HCT116 (cell line): ENCODE measurements around the gene COL28A1. TPM values are rescaled to one million over a fixed set of nuclear protein-coding genes. Genes with fewer than 3 reads are reported as not detected.

ENCODE experiments used
- ATAC-seq: fragments of 200-7000 bp; cut with Tn5 transposase; 2 replicates; pipeline ENCODE4 v1.9.1; 2020; ENCODE audit warnings: mild to moderate bottlenecking, moderate library complexity
- BruUV-seq: library from RNA; stranded (reverse); fragments of 400-500 nt; replicated peaks from 2 replicates; lab custom pipeline; 2021; lab: Mats Ljungman, UMichigan
- CTCF ChIA-PET: fragments of 300-600 bp; sonication (Branson Sonifier 250); formaldehyde crosslinking; loops from one replicate; lab custom pipeline; 2021; ENCODE audit warnings: antibody characterized with exemption; lab: Charles Lee
- POLR2A ChIA-PET: fragments of 300-600, 350-600 bp; sonication (Branson Sonifier 250); formaldehyde crosslinking; loops from one replicate; lab custom pipeline; 2021; ENCODE audit warnings: antibody characterized with exemption; lab: Charles Lee
- RAD21 ChIA-PET, 2 experiments: fragments of 300-600 bp; sonication (Branson Sonifier 250); formaldehyde crosslinking; loops; one replicate each; lab custom pipeline; 2023; ENCODE audit warnings: low total read pairs in 2 of 2; ENCODE audit not compliant: uncharacterized antibody in 2 of 2, unreplicated experiment in 2 of 2, low non-redundant PET in 1 of 2; lab: Charles Lee
- DNase-seq: peaks from one replicate; pipeline ENCODE4 v3.0.0-alpha.2; 2010; ENCODE audit warnings: low read depth, low spot score
- H2AFZ ChIP-seq: fragments of 200-600 bp; shearing (Covaris generic), sonication (generic); 2 replicates; pipeline ENCODE4 v1.6.1; 2017; ENCODE audit warnings: low read depth, mixed run types, mixed read lengths, antibody characterized with exemption, low read length; ENCODE audit not compliant: poor library complexity, severe bottlenecking
- H3K27ac ChIP-seq: 2 replicates; pipeline ENCODE4 v1.5.1; 2012; ENCODE audit warnings: low read depth, low read length
- H3K27me3 ChIP-seq: fragments of 200-600 bp; sonication (generic); 2 replicates; pipeline ENCODE4 v1.6.1; 2016; ENCODE audit warnings: mixed run types, low read length, mixed read lengths; ENCODE audit not compliant: insufficient read depth
- H3K36me3 ChIP-seq, 2 experiments: fragments of 200-500 bp in 1 of 2; fragments of 200-600 bp in 1 of 2; sonication (Bioruptor generic) in 1 of 2; sonication (generic) in 1 of 2; 2 replicates each; pipeline versions ENCODE4 v1.5.1 to v1.6.1; 2014 to 2016; ENCODE audit warnings: low read length in 2 of 2, inconsistent platforms in 1 of 2, mixed read lengths in 1 of 2, mixed run types in 1 of 2; ENCODE audit not compliant: insufficient read depth in 2 of 2, control insufficient read depth in 1 of 2
- H3K4me1 ChIP-seq, 2 experiments: fragments of 200-600 bp in 1 of 2; sonication (generic) in 1 of 2; 2 replicates each; pipeline versions ENCODE4 v1.5.1 to v1.6.1; 2012 to 2017; ENCODE audit warnings: low read length in 2 of 2, inconsistent platforms in 1 of 2, mild to moderate bottlenecking in 1 of 2, mixed read lengths in 1 of 2, mixed run types in 1 of 2, moderate library complexity in 1 of 2; ENCODE audit not compliant: insufficient read depth in 2 of 2, control insufficient read depth in 1 of 2
- H3K4me2 ChIP-seq: fragments of 200-600 bp; sonication (generic); 2 replicates; pipeline ENCODE4 v1.6.1; 2017; ENCODE audit warnings: mixed run types, low read length, mixed read lengths
- H3K4me3 ChIP-seq, 2 experiments: fragments of 200-600 bp in 1 of 2; sonication (generic) in 1 of 2; replicated peaks in 1 of 2; 2 replicates each; pipeline ENCODE4 v1.5.1; 2011 to 2016; ENCODE audit warnings: low read length in 2 of 2, control low read depth in 1 of 2, low read depth in 1 of 2, mild to moderate bottlenecking in 1 of 2, mixed read lengths in 1 of 2, mixed run types in 1 of 2
- H3K79me2 ChIP-seq: fragments of 200-600 bp; sonication (generic); 2 replicates; pipeline ENCODE4 v1.6.1; 2017; ENCODE audit warnings: mild to moderate bottlenecking, mixed run types, low read length, moderate library complexity, mixed read lengths; ENCODE audit not compliant: insufficient read depth
- H3K9ac ChIP-seq: fragments of 200-600 bp; sonication (generic); 2 replicates; pipeline ENCODE4 v1.6.1; 2016; ENCODE audit warnings: low read length, mixed read lengths
- H3K9me2 ChIP-seq: fragments of 200-600 bp; sonication (generic), shearing (Covaris generic); 2 replicates; pipeline ENCODE4 v1.6.1; 2017; ENCODE audit warnings: mixed run types, mild to moderate bottlenecking, moderate library complexity; ENCODE audit not compliant: insufficient read depth
- H3K9me3 ChIP-seq, 2 experiments: fragments of 200-500 bp in 1 of 2; fragments of 200-600 bp in 1 of 2; sonication (Bioruptor generic) in 1 of 2; sonication (generic) in 1 of 2; 2 replicates each; pipeline ENCODE4 v1.6.1; 2014 to 2017; ENCODE audit warnings: low read length in 2 of 2, mixed read lengths in 2 of 2, inconsistent platforms in 1 of 2, low read depth in 1 of 2, mild to moderate bottlenecking in 1 of 2, mixed run types in 1 of 2, moderate library complexity in 1 of 2; ENCODE audit not compliant: control insufficient read depth in 1 of 2, insufficient read depth in 1 of 2
- H4K20me1 ChIP-seq: fragments of 200-600 bp; sonication (generic), shearing (Covaris generic); 2 replicates; pipeline ENCODE4 v1.6.1; 2017; ENCODE audit warnings: mixed run types, mild to moderate bottlenecking, moderate library complexity; ENCODE audit not compliant: insufficient read depth
- EZH2phosphoT487 ChIP-seq: fragments of 200-600 bp; IDR thresholded peaks from 2 replicates; pipeline ENCODE4 v1.6.1; 2018; ENCODE audit warnings: antibody characterized with exemption, borderline replicate concordance
- FOSL1 ChIP-seq: IDR thresholded peaks from 2 replicates; pipeline ENCODE4 v1.6.1; 2012; ENCODE audit warnings: low read depth
- JUND ChIP-seq: IDR thresholded peaks from 2 replicates; pipeline ENCODE4 v1.6.1; 2012
- POLR2A ChIP-seq: IDR thresholded peaks from 2 replicates; pipeline ENCODE4 v1.7.0; 2011; ENCODE audit warnings: borderline replicate concordance; ENCODE audit not compliant: insufficient read depth, insufficient read length; ENCODE audit errors: extremely low read depth
- SIN3A ChIP-seq: IDR thresholded peaks from 2 replicates; pipeline ENCODE4 v1.6.1; 2012; ENCODE audit warnings: low read depth
- SP1 ChIP-seq: IDR thresholded peaks from 2 replicates; pipeline ENCODE4 v1.6.1; 2012; ENCODE audit warnings: low read depth
- SRF ChIP-seq: IDR thresholded peaks from 2 replicates; pipeline ENCODE4 v1.6.1; 2012; ENCODE audit warnings: low read depth
- TCF7L2 ChIP-seq: IDR thresholded peaks from 2 replicates; pipeline ENCODE4 v1.7.0; 2011; ENCODE audit warnings: borderline replicate concordance, inconsistent platforms; ENCODE audit not compliant: insufficient read depth, insufficient read length; ENCODE audit errors: extremely low read depth
- YY1 ChIP-seq: IDR thresholded peaks from 2 replicates; pipeline ENCODE4 v1.6.1; 2011; ENCODE audit warnings: low read length, low read depth, moderate library complexity, mild to moderate bottlenecking; ENCODE audit not compliant: insufficient replicate concordance; ENCODE audit errors: extremely low read depth
- ZFX ChIP-seq: fragments of 450-650 bp; IDR thresholded peaks from 2 replicates; pipeline ENCODE4 v1.6.1; 2017
- ZNF274 ChIP-seq: fragments of 200-500 bp; sonication (Bioruptor generic); IDR thresholded peaks from 2 replicates; pipeline ENCODE4 v1.6.1; 2014; ENCODE audit warnings: mild to moderate bottlenecking, low read depth, low read length, inconsistent platforms
- intact Hi-C: fragments of 100-400 bp; cut with micrococcal nuclease; formaldehyde crosslinking; loops from 2 replicates; pipeline ENCODE4 v1.10.0; 2022
- total RNA-seq: library from RNA; stranded (reverse); gene quantifications from one replicate; pipeline ENCODE4 v1.2.1, GENCODE V29; 2021; ENCODE audit not compliant: unreplicated experiment
- TF ChIP-seq, protein P1 (sequence below): IDR thresholded peaks from 2 replicates; pipeline ENCODE4 v1.6.1; 2011; ENCODE audit warnings: mild to moderate bottlenecking, low read length, moderate library complexity; ENCODE audit not compliant: insufficient replicate concordance; ENCODE audit errors: extremely low read depth
- TF ChIP-seq, protein P2 (sequence below): IDR thresholded peaks from 2 replicates; pipeline ENCODE4 v1.6.1; 2012
- TF ChIP-seq, protein P3 (sequence below): IDR thresholded peaks from 2 replicates; pipeline ENCODE4 v1.6.1; 2012; ENCODE audit warnings: low read depth

The COL28A1 gene
- total RNA-seq, 1 experiment from 2014 or later, result 0.12 TPM

DNA sequence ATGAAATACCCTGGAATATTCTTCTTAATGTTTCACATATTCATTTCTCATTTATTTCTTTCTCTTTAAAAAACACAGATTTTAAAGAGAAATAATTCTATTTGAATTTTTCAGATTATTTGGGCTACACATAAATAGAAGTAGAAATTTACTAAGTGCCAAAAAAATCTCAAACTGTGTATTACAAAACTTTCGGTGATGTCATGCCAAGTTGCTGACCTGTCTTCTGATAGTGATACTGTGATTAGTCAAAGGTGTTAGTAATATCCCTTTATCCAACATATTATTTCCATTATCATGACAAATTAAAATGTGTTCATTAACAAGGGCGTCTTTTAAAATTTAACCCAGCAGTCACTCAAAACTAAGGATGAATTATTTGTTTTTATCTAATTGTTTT, 60.1 kb downstream of the COL28A1 start:
- Histone ChIP-seq H3K79me2 (no peaks in the 10 kb centered on the region), H3K9me3 (no peaks in the 10 kb centered on the region), H3K9ac (no peak overlapping the region), H3K4me2 (no peak overlapping the region), H2AFZ (no peak overlapping the region), H4K20me1 (no peaks in the 10 kb centered on the region), H3K9me2 (no peaks in the 10 kb centered on the region), H3K4me3 (no peak overlapping the region), H3K27ac (no peak overlapping the region), H3K27me3 (no peaks in the 10 kb centered on the region), H3K4me1 (no peaks in the 10 kb centered on the region), H3K36me3 (no peaks in the 10 kb centered on the region)
- intact Hi-C loops, result no loop called here
- TF ChIP-seq SIN3A, result no peak
- TF ChIP-seq, protein P1, sequence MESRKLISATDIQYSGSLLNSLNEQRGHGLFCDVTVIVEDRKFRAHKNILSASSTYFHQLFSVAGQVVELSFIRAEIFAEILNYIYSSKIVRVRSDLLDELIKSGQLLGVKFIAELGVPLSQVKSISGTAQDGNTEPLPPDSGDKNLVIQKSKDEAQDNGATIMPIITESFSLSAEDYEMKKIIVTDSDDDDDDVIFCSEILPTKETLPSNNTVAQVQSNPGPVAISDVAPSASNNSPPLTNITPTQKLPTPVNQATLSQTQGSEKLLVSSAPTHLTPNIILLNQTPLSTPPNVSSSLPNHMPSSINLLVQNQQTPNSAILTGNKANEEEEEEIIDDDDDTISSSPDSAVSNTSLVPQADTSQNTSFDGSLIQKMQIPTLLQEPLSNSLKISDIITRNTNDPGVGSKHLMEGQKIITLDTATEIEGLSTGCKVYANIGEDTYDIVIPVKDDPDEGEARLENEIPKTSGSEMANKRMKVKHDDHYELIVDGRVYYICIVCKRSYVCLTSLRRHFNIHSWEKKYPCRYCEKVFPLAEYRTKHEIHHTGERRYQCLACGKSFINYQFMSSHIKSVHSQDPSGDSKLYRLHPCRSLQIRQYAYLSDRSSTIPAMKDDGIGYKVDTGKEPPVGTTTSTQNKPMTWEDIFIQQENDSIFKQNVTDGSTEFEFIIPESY, result no peak
- TF ChIP-seq TCF7L2, result no peak
- TF ChIP-seq EZH2phosphoT487, result no peak
- no peak for TF ChIP-seq SRF
- TF ChIP-seq ZNF274, result no peak
- TF ChIP-seq, protein P2, sequence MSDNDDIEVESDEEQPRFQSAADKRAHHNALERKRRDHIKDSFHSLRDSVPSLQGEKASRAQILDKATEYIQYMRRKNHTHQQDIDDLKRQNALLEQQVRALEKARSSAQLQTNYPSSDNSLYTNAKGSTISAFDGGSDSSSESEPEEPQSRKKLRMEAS, result no peak
- TF ChIP-seq ZFX, result no peak
- TF ChIP-seq POLR2A, result no peak
- TF ChIP-seq FOSL1, result no peak
- TF ChIP-seq JUND, result no peak
- TF ChIP-seq, protein P3, sequence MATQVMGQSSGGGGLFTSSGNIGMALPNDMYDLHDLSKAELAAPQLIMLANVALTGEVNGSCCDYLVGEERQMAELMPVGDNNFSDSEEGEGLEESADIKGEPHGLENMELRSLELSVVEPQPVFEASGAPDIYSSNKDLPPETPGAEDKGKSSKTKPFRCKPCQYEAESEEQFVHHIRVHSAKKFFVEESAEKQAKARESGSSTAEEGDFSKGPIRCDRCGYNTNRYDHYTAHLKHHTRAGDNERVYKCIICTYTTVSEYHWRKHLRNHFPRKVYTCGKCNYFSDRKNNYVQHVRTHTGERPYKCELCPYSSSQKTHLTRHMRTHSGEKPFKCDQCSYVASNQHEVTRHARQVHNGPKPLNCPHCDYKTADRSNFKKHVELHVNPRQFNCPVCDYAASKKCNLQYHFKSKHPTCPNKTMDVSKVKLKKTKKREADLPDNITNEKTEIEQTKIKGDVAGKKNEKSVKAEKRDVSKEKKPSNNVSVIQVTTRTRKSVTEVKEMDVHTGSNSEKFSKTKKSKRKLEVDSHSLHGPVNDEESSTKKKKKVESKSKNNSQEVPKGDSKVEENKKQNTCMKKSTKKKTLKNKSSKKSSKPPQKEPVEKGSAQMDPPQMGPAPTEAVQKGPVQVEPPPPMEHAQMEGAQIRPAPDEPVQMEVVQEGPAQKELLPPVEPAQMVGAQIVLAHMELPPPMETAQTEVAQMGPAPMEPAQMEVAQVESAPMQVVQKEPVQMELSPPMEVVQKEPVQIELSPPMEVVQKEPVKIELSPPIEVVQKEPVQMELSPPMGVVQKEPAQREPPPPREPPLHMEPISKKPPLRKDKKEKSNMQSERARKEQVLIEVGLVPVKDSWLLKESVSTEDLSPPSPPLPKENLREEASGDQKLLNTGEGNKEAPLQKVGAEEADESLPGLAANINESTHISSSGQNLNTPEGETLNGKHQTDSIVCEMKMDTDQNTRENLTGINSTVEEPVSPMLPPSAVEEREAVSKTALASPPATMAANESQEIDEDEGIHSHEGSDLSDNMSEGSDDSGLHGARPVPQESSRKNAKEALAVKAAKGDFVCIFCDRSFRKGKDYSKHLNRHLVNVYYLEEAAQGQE, result no peak
- TF ChIP-seq SP1, result no peak
- TF ChIP-seq YY1, result no peak
- ChIA-PET POLR2A (no interaction called here), CTCF (no interaction called here), RAD21 (no interaction called here)
- ATAC-seq (no peak), DNase-seq (no peak)
- BruUV-seq, result no TSS peak
